ENCODE data around the gene MIDN.

DNA sequence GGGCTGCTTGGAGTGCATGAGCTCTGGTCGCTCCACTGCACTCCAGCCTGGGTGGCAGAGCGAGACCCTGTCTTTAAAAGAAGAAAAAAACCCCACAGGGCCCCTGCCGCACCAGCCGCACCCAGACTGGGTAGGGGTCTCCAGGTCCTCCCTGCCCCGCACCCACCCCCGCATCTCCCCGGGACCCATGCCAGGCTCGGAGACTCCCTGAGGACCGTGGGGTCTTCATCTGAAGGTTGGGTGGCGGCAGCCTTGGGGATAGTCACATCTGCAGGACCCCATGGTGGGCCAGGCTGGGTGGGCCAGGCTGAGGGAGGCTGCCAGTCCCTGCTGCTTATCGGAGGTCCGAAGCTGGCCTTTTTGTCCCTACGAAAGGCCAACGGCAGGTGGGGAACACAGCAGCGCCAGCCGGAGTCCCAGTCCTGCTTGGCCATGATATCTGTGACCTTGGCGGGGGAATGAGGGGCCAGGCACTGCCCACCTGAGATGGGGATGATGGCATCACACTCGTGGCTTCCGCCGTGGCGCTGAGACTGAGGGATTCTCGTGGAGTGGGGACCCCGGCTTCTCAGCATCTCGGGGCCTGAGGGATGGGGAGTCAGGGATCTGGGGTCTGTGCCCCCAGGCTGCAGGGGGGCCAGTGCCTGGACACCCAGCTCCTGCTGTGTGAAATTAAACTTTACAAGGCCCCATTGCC is 48.3 kb downstream of the MIDN start:
- TF ChIP-seq POLR2AphosphoS5 (IDR thresholded peaks at IDR 0.05; ENCODE audit: low read depth, low read length), result no peak
- TF ChIP-seq SPI1 (IDR thresholded peaks at IDR 0.05; ENCODE audit: low read depth, low read length), result no peak
- TF ChIP-seq TAF1 (IDR thresholded peaks at IDR 0.05; ENCODE audit: low read depth, low read length), result no peak

All from GM12891 (cell line).